GF-D8 (cell line): ENCODE measurements around the gene ETFRF1.
A peak's percentile ranks its signal among the peaks of the same experiment; 100 is the strongest.

Experiments used
- DNase-seq: peaks from one replicate; lab custom pipeline; 2025; lab: John Stamatoyannopoulos, UW

The ETFRF1 gene

GRCh38 chr12:25195056-25195971 is at the start of gene ETFRF1, which contains the start of gene DNAI7:
ETFRF1 (plus strand) TSS chr12:25195237; CDS start chr12:25203957, 8,720 bp downstream.
DNAI7 (minus strand) TSS chr12:25195160; CDS start chr12:25195078, 82 bp downstream.
- DNase-seq = peak; percentile 72

- no peak for DNase-seq
Measured at GRCh38 chr12:25146686-25147085, 48.4 kb upstream of the ETFRF1 start.

DNA sequence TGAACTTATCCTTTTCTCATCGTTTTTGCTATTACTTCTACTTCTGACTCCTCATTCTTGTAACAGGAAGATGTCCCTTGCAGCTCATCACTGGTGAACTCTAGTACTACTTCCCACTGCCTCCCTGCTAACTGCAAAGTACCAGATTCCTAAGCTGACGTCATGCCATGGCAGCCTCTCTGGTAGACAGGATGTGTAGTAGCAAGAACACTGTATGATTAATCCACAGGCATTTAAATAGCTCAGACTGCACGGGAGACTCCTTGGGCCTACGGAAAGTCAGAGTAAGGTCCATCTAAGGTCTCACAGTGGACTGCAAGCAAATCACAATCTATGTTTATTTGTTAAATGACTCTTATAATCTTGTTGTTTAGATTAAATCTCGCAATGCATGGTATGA is 43.6 kb upstream of the ETFRF1 start:
- DNase-seq = no peak

- no peak for DNase-seq
Measured at GRCh38 chr12:25152055-25152454, 43.0 kb upstream of the ETFRF1 start.

DNA sequence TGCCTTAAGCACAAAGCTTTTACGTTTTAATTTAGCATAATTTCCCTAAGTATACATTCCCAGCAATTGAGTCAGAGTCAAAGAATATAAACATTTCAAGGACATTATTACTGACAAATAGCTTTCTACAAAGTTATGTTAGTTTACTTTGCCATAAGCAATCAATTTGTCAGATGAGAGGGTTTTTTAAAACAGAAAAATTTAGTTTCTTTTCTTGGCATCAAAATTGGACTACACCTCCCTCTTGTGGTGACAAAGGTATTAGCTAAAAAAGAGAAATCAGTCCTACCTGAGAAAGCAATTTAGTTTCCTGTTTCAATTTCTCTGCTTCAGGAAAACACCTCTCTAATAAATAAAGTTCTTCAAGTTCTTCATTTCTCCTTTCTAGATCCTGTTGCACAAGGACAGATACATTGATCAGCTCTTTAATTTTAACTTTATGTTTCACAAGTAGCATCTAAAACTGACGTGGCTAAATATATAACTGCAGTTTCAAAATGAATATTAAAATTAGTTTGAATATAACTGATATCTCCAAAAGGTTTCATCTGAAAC is 39.9 kb upstream of the ETFRF1 start:
- DNase-seq = no peak

- no peak for DNase-seq
Measured at GRCh38 chr12:25156061-25156460, 39.0 kb upstream of the ETFRF1 start.

DNA sequence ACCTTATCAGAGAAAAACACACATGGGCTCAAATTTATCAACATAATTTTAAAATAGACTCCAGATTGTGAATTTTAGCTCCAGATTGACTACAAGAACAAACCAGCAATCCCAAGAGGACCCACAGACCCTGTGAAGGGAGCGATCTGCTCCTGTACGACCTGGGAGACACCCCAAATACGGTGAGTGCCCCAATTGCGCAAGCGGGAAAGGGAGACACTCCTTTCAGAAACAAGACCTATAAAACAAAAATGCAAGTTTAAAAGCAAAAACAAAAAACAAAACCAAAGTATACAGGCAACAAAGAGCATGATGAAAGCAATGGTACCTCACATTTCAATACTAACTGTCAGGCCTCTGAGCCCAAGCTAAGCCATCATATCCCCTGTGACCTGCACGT is 32.2 kb upstream of the ETFRF1 start:
- no peak for DNase-seq

GRCh38 chr12:25182765-25183164 is 12.3 kb upstream of the ETFRF1 start:
- no peak for DNase-seq

GRCh38 chr12:25184132-25184531 is 10.9 kb upstream of the ETFRF1 start:
- no peak for DNase-seq

DNA sequence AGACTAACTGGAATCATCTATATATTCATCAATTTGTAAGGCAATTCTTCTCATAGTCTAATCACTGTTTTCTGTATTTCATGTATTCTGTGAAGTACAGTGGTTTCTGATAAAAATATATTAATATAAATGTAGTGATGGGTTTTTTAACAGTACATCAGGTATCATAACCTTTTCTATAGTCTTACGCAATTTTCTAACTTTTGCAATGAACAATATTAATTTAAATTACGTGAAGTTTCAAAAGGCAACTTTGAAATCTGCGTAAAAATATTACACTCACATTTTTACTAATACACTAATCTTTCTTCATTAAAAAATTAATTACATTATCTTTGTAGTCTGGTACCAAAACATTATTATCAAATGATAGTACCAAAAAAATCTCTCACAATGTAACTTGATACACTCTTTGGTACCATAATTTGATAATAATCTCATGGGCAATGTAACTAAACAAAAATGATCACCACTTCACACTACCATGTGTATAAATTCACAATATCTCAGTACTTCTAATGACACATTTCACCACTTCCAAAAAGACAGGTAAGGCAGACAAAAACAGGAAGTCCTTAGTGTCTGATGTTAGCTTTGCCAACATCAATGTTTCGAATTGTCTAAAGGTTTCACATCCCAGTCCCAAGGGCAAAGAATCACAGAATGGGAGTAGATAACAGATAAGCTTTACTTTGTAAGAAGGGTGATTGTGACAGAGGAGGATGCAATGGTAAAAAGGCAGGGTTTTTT is 8.8 kb upstream of the ETFRF1 start:
- no peak for DNase-seq

GRCh38 chr12:25186788-25187402 is 8.1 kb upstream of the ETFRF1 start:
- no peak for DNase-seq

- DNase-seq = no peak
Measured at GRCh38 chr12:25187781-25188180, 7.3 kb upstream of the ETFRF1 start.

DNA sequence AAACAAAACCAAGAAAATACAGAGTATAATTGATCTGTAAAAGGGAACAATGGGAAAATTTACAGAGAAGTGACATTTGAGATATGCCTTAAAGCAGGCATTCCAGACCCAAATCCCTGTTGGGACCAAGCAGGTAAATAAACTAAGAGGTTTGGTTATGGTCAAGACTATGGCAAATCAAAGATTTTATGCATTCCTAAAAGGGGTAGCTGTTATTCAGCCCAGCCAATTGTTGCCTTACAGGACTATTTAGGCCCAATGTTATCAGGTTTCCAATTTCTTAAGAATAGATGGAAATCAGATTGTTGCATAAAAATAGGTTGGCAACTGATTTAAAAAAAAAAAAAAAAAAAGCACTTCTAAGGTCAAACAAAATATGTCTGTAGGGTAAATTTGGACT is 5.4 kb upstream of the ETFRF1 start:
- no peak for DNase-seq

DNA sequence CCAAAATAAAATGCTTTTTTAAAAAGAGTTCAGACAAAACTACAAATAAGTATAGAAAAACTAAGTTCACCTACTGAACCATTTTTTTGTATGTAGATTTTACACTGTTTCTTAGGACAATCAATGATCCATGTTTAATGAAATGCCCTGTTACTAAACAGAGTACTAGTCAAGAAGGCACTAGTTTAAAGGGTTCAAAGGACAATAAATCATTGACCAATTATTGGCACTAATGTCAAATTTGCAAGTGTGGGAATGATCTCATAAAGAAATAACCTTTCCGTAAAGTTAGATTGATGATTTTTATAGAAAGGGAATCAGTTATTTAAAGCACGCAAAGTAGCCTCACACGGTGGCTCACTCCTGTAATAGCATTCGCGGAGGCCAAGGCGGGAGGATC is 4.2 kb upstream of the ETFRF1 start:
- no peak for DNase-seq

GRCh38 chr12:25194214-25194613 is 823 bp upstream of the ETFRF1 start:
- DNase-seq = no peak

DNA sequence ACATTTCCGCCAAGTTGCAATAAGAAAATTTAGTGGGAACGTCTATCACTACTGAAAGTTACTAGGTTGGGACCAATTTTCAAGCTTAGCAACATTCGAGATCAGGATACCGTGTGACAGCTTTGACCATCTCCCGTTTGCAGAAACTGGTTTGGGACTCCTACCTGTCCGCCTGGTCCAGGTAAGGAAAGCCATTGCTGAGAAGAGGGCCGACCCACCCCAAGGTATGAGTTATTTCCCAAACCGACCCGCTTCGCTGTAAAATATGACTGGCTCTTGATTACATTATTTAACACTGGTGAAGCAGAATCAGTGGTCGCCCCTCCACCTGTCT is 348 bp upstream of the ETFRF1 start:
- no peak for DNase-seq

DNA sequence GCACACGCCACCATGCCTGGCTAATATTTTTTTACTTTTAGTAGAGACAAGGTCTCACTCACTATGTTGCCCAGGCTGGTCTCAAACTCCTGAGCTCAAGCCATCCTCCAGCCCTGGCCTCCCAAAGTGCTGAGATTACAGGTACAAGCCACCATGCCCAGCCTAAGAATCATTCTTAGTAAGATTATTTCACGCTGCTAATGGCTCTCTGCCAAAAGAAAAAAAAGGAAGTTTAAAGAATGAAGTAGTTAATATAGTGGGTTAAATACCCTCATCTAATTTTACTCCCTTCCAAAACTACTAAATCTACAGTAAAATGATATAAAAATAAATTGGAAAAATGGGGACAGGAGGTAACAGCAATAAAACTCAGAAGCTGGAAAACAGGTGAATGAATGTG is 2.6 kb downstream of the ETFRF1 start:
- DNase-seq = no peak

- no peak for DNase-seq
Measured at GRCh38 chr12:25200703-25201102, 5.7 kb downstream of the ETFRF1 start.

DNA sequence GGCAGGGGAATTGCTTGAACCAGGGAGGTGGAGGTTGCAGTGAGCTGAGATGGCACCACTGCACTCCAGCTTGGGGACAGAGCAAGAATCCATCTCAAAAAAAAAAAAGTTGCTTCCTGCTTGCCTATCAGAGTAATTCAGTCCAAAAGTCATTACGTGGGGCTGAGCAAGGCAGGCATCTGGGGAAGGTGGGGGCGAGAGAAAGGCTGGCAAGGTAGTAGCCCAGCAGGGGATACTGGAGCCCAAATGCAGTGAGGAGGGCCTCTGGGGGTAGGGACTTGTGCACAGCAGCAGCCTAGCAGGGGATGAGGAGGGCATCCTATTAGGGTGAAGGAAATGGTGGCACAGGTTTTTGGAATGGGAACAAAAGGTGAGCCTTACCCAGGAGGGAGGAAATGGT is 7.1 kb downstream of the ETFRF1 start:
- DNase-seq = no peak

GRCh38 chr12:25207411-25207810 is 12.4 kb downstream of the ETFRF1 start:
- DNase-seq = no peak

DNA sequence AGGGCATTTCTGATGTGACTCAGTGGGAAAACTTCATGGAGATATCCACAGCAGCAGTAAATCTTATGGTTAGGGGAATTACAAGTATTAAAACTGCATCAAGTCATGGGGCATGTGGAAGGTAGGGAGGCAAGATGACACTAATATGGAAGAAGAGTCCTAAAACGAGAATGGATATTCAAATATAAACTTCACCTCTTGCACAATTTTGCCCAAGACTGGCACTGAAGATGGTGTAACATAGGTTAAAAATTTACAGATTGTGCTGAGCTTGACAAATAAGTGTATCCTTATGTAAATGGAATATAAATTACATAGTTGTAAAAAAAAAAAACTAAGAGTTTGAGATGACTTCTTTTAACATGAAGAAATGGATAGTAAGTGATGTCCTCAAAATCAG is 12.8 kb downstream of the ETFRF1 start:
- DNase-seq = no peak

- DNase-seq = no peak
Measured at GRCh38 chr12:25208554-25208953, 13.5 kb downstream of the ETFRF1 start.

DNA sequence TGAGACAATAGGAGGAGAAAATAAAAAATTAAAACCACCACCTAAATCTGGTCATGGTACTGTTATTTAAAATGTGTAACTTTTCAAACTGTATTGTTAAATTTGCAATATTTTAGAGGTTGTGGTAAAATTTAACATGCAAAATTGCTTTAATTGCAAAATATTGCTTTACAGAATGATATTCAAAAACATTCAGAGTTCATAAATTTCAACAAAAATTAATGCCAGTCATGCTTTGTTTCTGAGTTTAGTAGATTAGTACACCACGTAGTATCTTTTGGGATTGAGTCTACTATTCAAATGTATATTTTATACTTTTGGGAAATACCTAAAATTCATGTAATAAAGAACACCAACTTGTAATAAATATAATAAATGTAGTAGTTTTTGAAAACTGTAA is 18.3 kb downstream of the ETFRF1 start:
- no peak for DNase-seq
